ENCODE data around the gene CT45A10. TPM values are rescaled to one million over a fixed set of nuclear protein-coding genes. Genes with fewer than 3 reads are reported as not detected.
"Not testable (repeated sequence)": the region's sequence is repeated elsewhere in the genome, so short reads cannot be mapped to it uniquely, and the experiment has no call there.

The CT45A10 gene
- polyA plus RNA-seq, 3 donors from 2014 or later: not detected

GRCh38 chrX:135837180-135837579 is 56.1 kb downstream of the CT45A10 start, which contains the start of gene CT45A7:
Gene CT45A7, minus strand, starts transcription at chrX:135837280. Its CDS starts 3,747 bp downstream, at chrX:135833533.
- H3K27me3 Mint-ChIP-seq (ENCODE audit: low read depth in 3 of 3): not testable (repeated sequence)

More at GRCh38 chrX:135837180-135837579, 56.1 kb downstream of the CT45A10 start, which contains the start of gene CT45A7:
- not testable (repeated sequence) for DNase-seq, H3K4me3 Mint-ChIP-seq, H3K36me3 Mint-ChIP-seq, H3K9me3 Mint-ChIP-seq, H3K4me1 Mint-ChIP-seq, H3K27ac Mint-ChIP-seq

Other genes starting within 250 kb of the CT45A10 start
- not detected for gene CT45A1, start 179.8 kb downstream of the CT45A10 start, polyA plus RNA-seq
- gene CT45A3, start 125.3 kb downstream of the CT45A10 start, polyA plus RNA-seq: not detected
- not detected for gene CT45A5, start 107.9 kb downstream of the CT45A10 start, polyA plus RNA-seq
- gene CT45A6, start 90.7 kb downstream of the CT45A10 start, polyA plus RNA-seq: not detected
- gene CT45A2, start 73.4 kb downstream of the CT45A10 start, polyA plus RNA-seq: not detected
- not detected for gene CT45A7, start 56.2 kb downstream of the CT45A10 start, polyA plus RNA-seq
- gene CT45A8, start 38.9 kb downstream of the CT45A10 start, polyA plus RNA-seq: not detected
- not detected for gene CT45A9, start 21.6 kb downstream of the CT45A10 start, polyA plus RNA-seq
- not detected for gene SAGE1, start 272 bp upstream of the CT45A10 start, polyA plus RNA-seq
- 10 to 100 TPM in 1 of 3 donors, 1 to 10 TPM in 2; 5.7 to 10.6 (median 8.1) TPM for gene MMGT1, start 80.5 kb upstream of the CT45A10 start, polyA plus RNA-seq
- gene SLC9A6, start 92.0 kb upstream of the CT45A10 start, polyA plus RNA-seq: 10 to 100 TPM; 13.2 to 20.5 (median 18.6) TPM